ENCODE measurements around the gene PACC1.

The PACC1 gene

GRCh38 chr1:212414328-212415106 lies at the start of gene PACC1:
Gene PACC1 (minus strand): TSS chr1:212414886. CDS start chr1:212414757, 129 bp downstream.
- Histone ChIP-seq H3K36me3 (ENCODE audit: insufficient read depth, low read depth, low read length) (peaks cover 21% of the 10 kb centered on the region), H3K9me3 (ENCODE audit: insufficient read depth, low read depth, low read length) (no peaks in the 10 kb centered on the region), H3K9ac (ENCODE audit: low read depth, low read length) (peak within 1 kb of the TSS; percentile 74; the same call in 1 of the 2 replicates), H3K27ac (ENCODE audit: low read length) (no peak within 1 kb of the TSS), H3K4me1 (ENCODE audit: insufficient read depth, low read length) (peaks cover 11% of the 10 kb centered on the region; the same call in 1 of the 2 replicates), H3K4me3 (ENCODE audit: low read length) (peak within 1 kb of the TSS; percentile 91), H3K27me3 (ENCODE audit: insufficient read depth, low read length) (peaks cover 14% of the 10 kb centered on the region)

GRCh38 chr1:212463565-212464285 lies 49.0 kb upstream of the PACC1 start:
- H3K4me3 ChIP-seq (ENCODE audit: low read length), result no peak overlapping the region
- no peaks in the 10 kb centered on the region for H3K36me3 ChIP-seq (ENCODE audit: insufficient read depth, low read depth, low read length)
- no peaks in the 10 kb centered on the region for H3K27me3 ChIP-seq (ENCODE audit: insufficient read depth, low read length)

GRCh38 chr1:212461916-212462660 lies 47.4 kb upstream of the PACC1 start:
- H3K9ac ChIP-seq (ENCODE audit: low read depth, low read length), result no peak overlapping the region
- no peak overlapping the region for H3K27ac ChIP-seq (ENCODE audit: low read length)
- H3K36me3 ChIP-seq (ENCODE audit: insufficient read depth, low read depth, low read length), result no peaks in the 10 kb centered on the region
- H3K4me1 ChIP-seq (ENCODE audit: insufficient read depth, low read length), result peaks cover 9% of the 10 kb centered on the region; the same call in 1 of the 2 replicates
- H3K9me3 ChIP-seq (ENCODE audit: insufficient read depth, low read depth, low read length), result no peaks in the 10 kb centered on the region
- H3K27me3 ChIP-seq (ENCODE audit: insufficient read depth, low read length), result no peaks in the 10 kb centered on the region
- H3K4me3 ChIP-seq (ENCODE audit: low read length), result no peak overlapping the region

More at GRCh38 chr1:212463565-212464285, 49.0 kb upstream of the PACC1 start:
- H3K9ac ChIP-seq (ENCODE audit: low read depth, low read length), result no peak overlapping the region
- H3K9me3 ChIP-seq (ENCODE audit: insufficient read depth, low read depth, low read length), result no peaks in the 10 kb centered on the region
- H3K4me1 ChIP-seq (ENCODE audit: insufficient read depth, low read length), result peaks cover 9% of the 10 kb centered on the region; the same call in 1 of the 2 replicates
- H3K27ac ChIP-seq (ENCODE audit: low read length), result no peak overlapping the region

GRCh38 chr1:212460376-212460775 lies 45.7 kb upstream of the PACC1 start:
- H3K27me3 ChIP-seq (ENCODE audit: insufficient read depth, low read length), result no peaks in the 10 kb centered on the region
- H3K4me3 ChIP-seq (ENCODE audit: low read length), result no peak overlapping the region
- no peak overlapping the region for H3K27ac ChIP-seq (ENCODE audit: low read length)
- H3K36me3 ChIP-seq (ENCODE audit: insufficient read depth, low read depth, low read length), result no peaks in the 10 kb centered on the region
- H3K4me1 ChIP-seq (ENCODE audit: insufficient read depth, low read length), result peaks cover 9% of the 10 kb centered on the region; the same call in 1 of the 2 replicates
- H3K9me3 ChIP-seq (ENCODE audit: insufficient read depth, low read depth, low read length), result no peaks in the 10 kb centered on the region
- H3K9ac ChIP-seq (ENCODE audit: low read depth, low read length), result no peak overlapping the region

GRCh38 chr1:212459656-212460055 lies 45.0 kb upstream of the PACC1 start:
- Histone ChIP-seq H3K9ac (ENCODE audit: low read depth, low read length) (no peak overlapping the region), H3K4me1 (ENCODE audit: insufficient read depth, low read length) (peaks cover 9% of the 10 kb centered on the region; the same call in 1 of the 2 replicates), H3K36me3 (ENCODE audit: insufficient read depth, low read depth, low read length) (no peaks in the 10 kb centered on the region), H3K27me3 (ENCODE audit: insufficient read depth, low read length) (no peaks in the 10 kb centered on the region), H3K4me3 (ENCODE audit: low read length) (no peak overlapping the region), H3K9me3 (ENCODE audit: insufficient read depth, low read depth, low read length) (no peaks in the 10 kb centered on the region), H3K27ac (ENCODE audit: low read length) (no peak overlapping the region)

GRCh38 chr1:212458817-212459216 lies 44.1 kb upstream of the PACC1 start:
- H3K4me3 ChIP-seq (ENCODE audit: low read length), result no peak overlapping the region
- H3K4me1 ChIP-seq (ENCODE audit: insufficient read depth, low read length), result peaks cover 9% of the 10 kb centered on the region; the same call in 1 of the 2 replicates
- H3K9ac ChIP-seq (ENCODE audit: low read depth, low read length), result no peak overlapping the region
- H3K27ac ChIP-seq (ENCODE audit: low read length), result no peak overlapping the region
- no peaks in the 10 kb centered on the region for H3K36me3 ChIP-seq (ENCODE audit: insufficient read depth, low read depth, low read length)
- H3K27me3 ChIP-seq (ENCODE audit: insufficient read depth, low read length), result no peaks in the 10 kb centered on the region
- H3K9me3 ChIP-seq (ENCODE audit: insufficient read depth, low read depth, low read length), result no peaks in the 10 kb centered on the region

- no peak overlapping the region for H3K27ac ChIP-seq (ENCODE audit: low read length)
- H3K36me3 ChIP-seq (ENCODE audit: insufficient read depth, low read depth, low read length), result no peaks in the 10 kb centered on the region
- no peak overlapping the region for H3K9ac ChIP-seq (ENCODE audit: low read depth, low read length)
- H3K9me3 ChIP-seq (ENCODE audit: insufficient read depth, low read depth, low read length), result no peaks in the 10 kb centered on the region
- H3K4me3 ChIP-seq (ENCODE audit: low read length), result no peak overlapping the region
- H3K27me3 ChIP-seq (ENCODE audit: insufficient read depth, low read length), result no peaks in the 10 kb centered on the region
- peaks cover 9% of the 10 kb centered on the region; the same call in 1 of the 2 replicates for H3K4me1 ChIP-seq (ENCODE audit: insufficient read depth, low read length)
Observed at GRCh38 chr1:212457740-212458338, 43.2 kb upstream of the PACC1 start.

GRCh38 chr1:212455803-212456528 lies 41.3 kb upstream of the PACC1 start:
- no peak overlapping the region for H3K9ac ChIP-seq (ENCODE audit: low read depth, low read length)
- H3K27ac ChIP-seq (ENCODE audit: low read length), result no peak overlapping the region
- H3K4me3 ChIP-seq (ENCODE audit: low read length), result no peak overlapping the region
- H3K27me3 ChIP-seq (ENCODE audit: insufficient read depth, low read length), result no peaks in the 10 kb centered on the region
- H3K9me3 ChIP-seq (ENCODE audit: insufficient read depth, low read depth, low read length), result no peaks in the 10 kb centered on the region
- no peaks in the 10 kb centered on the region for H3K4me1 ChIP-seq (ENCODE audit: insufficient read depth, low read length)
- H3K36me3 ChIP-seq (ENCODE audit: insufficient read depth, low read depth, low read length), result no peaks in the 10 kb centered on the region

- no peak overlapping the region for H3K9ac ChIP-seq (ENCODE audit: low read depth, low read length)
- H3K36me3 ChIP-seq (ENCODE audit: insufficient read depth, low read depth, low read length), result no peaks in the 10 kb centered on the region
- no peaks in the 10 kb centered on the region for H3K27me3 ChIP-seq (ENCODE audit: insufficient read depth, low read length)
- H3K4me1 ChIP-seq (ENCODE audit: insufficient read depth, low read length), result no peaks in the 10 kb centered on the region
- H3K27ac ChIP-seq (ENCODE audit: low read length), result no peak overlapping the region
- H3K4me3 ChIP-seq (ENCODE audit: low read length), result no peak overlapping the region
- H3K9me3 ChIP-seq (ENCODE audit: insufficient read depth, low read depth, low read length), result no peaks in the 10 kb centered on the region
Observed at GRCh38 chr1:212455401-212455800, 40.7 kb upstream of the PACC1 start.

- H3K27me3 ChIP-seq (ENCODE audit: insufficient read depth, low read length), result no peaks in the 10 kb centered on the region
- H3K36me3 ChIP-seq (ENCODE audit: insufficient read depth, low read depth, low read length), result no peaks in the 10 kb centered on the region
- H3K4me3 ChIP-seq (ENCODE audit: low read length), result no peak overlapping the region
- no peaks in the 10 kb centered on the region for H3K9me3 ChIP-seq (ENCODE audit: insufficient read depth, low read depth, low read length)
- no peaks in the 10 kb centered on the region for H3K4me1 ChIP-seq (ENCODE audit: insufficient read depth, low read length)
- no peak overlapping the region for H3K9ac ChIP-seq (ENCODE audit: low read depth, low read length)
- H3K27ac ChIP-seq (ENCODE audit: low read length), result no peak overlapping the region
Observed at GRCh38 chr1:212454741-212455140, 40.1 kb upstream of the PACC1 start.
